ENCODE measurements around the gene MAST3.

The MAST3 gene

GRCh38 chr19:18161636-18162002 lies 64.0 kb downstream of the MAST3 start:
- no peak for DNase-seq

- no peak for DNase-seq
Measured at GRCh38 chr19:18164072-18164471, 66.5 kb downstream of the MAST3 start.

- no peak for DNase-seq
Measured at GRCh38 chr19:18165794-18166544, 68.4 kb downstream of the MAST3 start.

GRCh38 chr19:18167011-18167410 lies 69.4 kb downstream of the MAST3 start:
- DNase-seq = no peak

- peak; percentile 3 for DNase-seq
Measured at GRCh38 chr19:18167975-18168645, 70.5 kb downstream of the MAST3 start.

GRCh38 chr19:18168673-18169381 lies 71.2 kb downstream of the MAST3 start:
- no peak for DNase-seq

- no peak for DNase-seq
Measured at GRCh38 chr19:18170714-18171255, 73.2 kb downstream of the MAST3 start.

GRCh38 chr19:18171605-18172327 lies 74.2 kb downstream of the MAST3 start:
- no peak for DNase-seq

GRCh38 chr19:18172331-18173053 lies 74.9 kb downstream of the MAST3 start:
- no peak for DNase-seq

GRCh38 chr19:18173054-18173571 lies 75.5 kb downstream of the MAST3 start:
- no peak for DNase-seq

GRCh38 chr19:18173572-18174288 lies 76.2 kb downstream of the MAST3 start, which contains the start of gene IFI30:
IFI30 (plus strand) TSS chr19:18173813; CDS start chr19:18173842, 29 bp downstream.
- DNase-seq = no peak

GRCh38 chr19:18174983-18175382 lies 77.4 kb downstream of the MAST3 start:
- no peak for DNase-seq

GRCh38 chr19:18176367-18177310 lies 79.1 kb downstream of the MAST3 start:
- no peak for DNase-seq

GRCh38 chr19:18179957-18180356 lies 82.4 kb downstream of the MAST3 start:
- no peak for DNase-seq

GRCh38 chr19:18183529-18183928 lies 86.0 kb downstream of the MAST3 start:
- no peak for DNase-seq

- no peak for DNase-seq
Measured at GRCh38 chr19:18185538-18185937, 88.0 kb downstream of the MAST3 start.

- no peak for DNase-seq
Measured at GRCh38 chr19:18190278-18190677, 92.7 kb downstream of the MAST3 start.

- no peak for DNase-seq
Measured at GRCh38 chr19:18191640-18192062, 94.1 kb downstream of the MAST3 start.

GRCh38 chr19:18192673-18193387 lies 95.3 kb downstream of the MAST3 start, which contains the start of gene MPV17L2:
MPV17L2 (plus strand) TSS chr19:18193218; CDS start chr19:18193282, 64 bp downstream.
- DNase-seq = peak; percentile 98
